Natural killer cell (primary cell): ENCODE measurements around the gene PUM2. TPM values are rescaled to one million over a fixed set of nuclear protein-coding genes. Genes with fewer than 3 reads are reported as not detected.
A peak's percentile ranks its signal among the peaks of the same experiment; 100 is the strongest.

Experiments
- ATAC-seq, 3 donors: fragments of 150-1000 bp in 2 of 3; fragments of 200-7000 bp in 1 of 3; cut with Tn5 transposase; 1 replicate in 1 of 3; 2 replicates in 2 of 3; pipeline ENCODE4 v1.10.0; 2021; ENCODE audit warnings: mild to moderate bottlenecking in 2 of 3, moderate library complexity in 2 of 3
- DNase-seq, 2 donors: peaks; one replicate each; pipeline versions ENCODE4 v3.0.0 to v3.0.0-alpha.2; 2013 to 2021; ENCODE audit warnings: mixed read lengths in 1 of 2
- H3K27ac ChIP-seq: one replicate; pipeline ENCODE4 v1.5.1; 2013; ENCODE audit warnings: mild to moderate bottlenecking, low read length
- H3K27me3 ChIP-seq: one replicate; pipeline ENCODE4 v1.6.1; 2013; ENCODE audit warnings: low read length; ENCODE audit not compliant: control insufficient read depth, insufficient read depth
- H3K36me3 ChIP-seq: one replicate; pipeline ENCODE4 v1.6.1; 2013; ENCODE audit warnings: low read length; ENCODE audit not compliant: control insufficient read depth, insufficient read depth
- H3K4me1 ChIP-seq: one replicate; pipeline ENCODE4 v1.6.1; 2013; ENCODE audit warnings: low read length; ENCODE audit not compliant: control insufficient read depth, insufficient read depth
- H3K4me3 ChIP-seq: one replicate; pipeline ENCODE4 v1.5.1; 2013; ENCODE audit warnings: low read length
- H3K9me3 ChIP-seq: one replicate; pipeline ENCODE4 v1.6.1; 2013; ENCODE audit warnings: low read length; ENCODE audit not compliant: control insufficient read depth, insufficient read depth
- H3K27ac Mint-ChIP-seq, 2 donors: one replicate each; pipeline ENCODE4 v1.8.0; 2022; ENCODE audit warnings: mild to moderate bottlenecking in 2 of 2, mixed read lengths in 2 of 2, moderate library complexity in 1 of 2
- H3K27me3 Mint-ChIP-seq, 2 donors: one replicate each; pipeline ENCODE4 v1.8.0; 2022; ENCODE audit warnings: low read depth in 2 of 2, mixed read lengths in 2 of 2
- H3K36me3 Mint-ChIP-seq: one replicate; pipeline ENCODE4 v1.8.0; 2022; ENCODE audit warnings: mixed read lengths
- H3K4me1 Mint-ChIP-seq, 2 donors: one replicate each; pipeline ENCODE4 v1.8.0; 2022; ENCODE audit warnings: mixed read lengths in 2 of 2
- H3K4me3 Mint-ChIP-seq: one replicate; pipeline ENCODE4 v1.8.0; 2022; ENCODE audit warnings: mild to moderate bottlenecking, moderate library complexity, mixed read lengths
- H3K9me3 Mint-ChIP-seq, 2 donors: one replicate each; pipeline ENCODE4 v1.8.0; 2022; ENCODE audit warnings: mixed read lengths in 2 of 2
- CTCF ChIP-seq: fragments of 200-600 bp; IDR thresholded peaks from one replicate; pipeline ENCODE4 v1.8.0; 2022; ENCODE audit warnings: antibody characterized with exemption
- WGBS: methylation state at CpG from one replicate; pipeline ENCODE4 v1.1.7; 2013; ENCODE audit warnings: missing lambda C conversion rate; ENCODE audit not compliant: insufficient coverage; 5-methylcytosine and 5-hydroxymethylcytosine counted together
- intact Hi-C: fragments of 100-400 bp; cut with micrococcal nuclease; formaldehyde crosslinking; loops from one replicate; pipeline ENCODE4 v1.14.2; 2022
- total RNA-seq, 4 donors: library from RNA; stranded (reverse); fragments of 120-200 nt in 1 of 4; gene quantifications; one replicate each; pipeline versions ENCODE4 v1.2.3 to v1.2.4, GENCODE V29; 2013 to 2022

Gene PUM2
- total RNA-seq, 3 donors from 2014 or later (not counting 1 experiment from before 2014, with no cell fraction given), result 115 to 157 (median 130) TPM

- Histone ChIP-seq H3K4me1 (no peaks in the 10 kb centered on the region), H3K36me3 (peaks cover 67% of the 10 kb centered on the region), H3K27ac (no peak overlapping the region), H3K9me3 (no peaks in the 10 kb centered on the region), H3K4me3 (no peak overlapping the region), H3K27me3 (no peaks in the 10 kb centered on the region)
- ATAC-seq (peak in 1 of 3 donors; percentile 24), DNase-seq (no peak)
- H3K4me3 Mint-ChIP-seq, result no peak overlapping the region
- H3K27me3 Mint-ChIP-seq, result no peaks in the 10 kb centered on the region
- no peaks in the 10 kb centered on the region for H3K9me3 Mint-ChIP-seq
- WGBS, result 83% methylated on average over 1 of the region's 3 CpGs
- TF ChIP-seq CTCF, result no peak
- peak overlapping the region; percentile 43 to 66 for H3K27ac Mint-ChIP-seq
- H3K36me3 Mint-ChIP-seq, result no peaks in the 10 kb centered on the region
- intact Hi-C loops, result no loop called here
- H3K4me1 Mint-ChIP-seq, result peaks cover 29 to 32% of the 10 kb centered on the region in 2 donors
Measured at GRCh38 chr2:20313659-20314058, 37.0 kb downstream of the PUM2 start.

GRCh38 chr2:20309001-20309400 lies 41.6 kb downstream of the PUM2 start:
- Mint-ChIP-seq H3K27ac (peak overlapping the region; percentile 29 to 50), H3K36me3 (no peaks in the 10 kb centered on the region), H3K9me3 (no peaks in the 10 kb centered on the region), H3K4me1 (peaks cover 13 to 19% of the 10 kb centered on the region in 2 donors), H3K27me3 (no peaks in the 10 kb centered on the region), H3K4me3 (no peak overlapping the region)
- DNase-seq (no peak), ATAC-seq (no peak)
- no peaks in the 10 kb centered on the region for H3K9me3 ChIP-seq
- H3K36me3 ChIP-seq, result peaks cover 75% of the 10 kb centered on the region
- TF ChIP-seq CTCF, result no peak
- H3K4me1 ChIP-seq, result no peaks in the 10 kb centered on the region
- intact Hi-C loops, result no loop called here
- H3K4me3 ChIP-seq, result no peak overlapping the region
- H3K27ac ChIP-seq, result no peak overlapping the region
- WGBS, result 93% methylated on average over 2 of the region's 2 CpGs
- H3K27me3 ChIP-seq, result no peaks in the 10 kb centered on the region

GRCh38 chr2:20307311-20307710 lies 43.3 kb downstream of the PUM2 start:
- Mint-ChIP-seq H3K27ac (peak overlapping the region; percentile 9 to 50), H3K4me3 (no peak overlapping the region), H3K27me3 (no peaks in the 10 kb centered on the region), H3K4me1 (peaks cover 16 to 24% of the 10 kb centered on the region in 2 donors), H3K9me3 (no peaks in the 10 kb centered on the region), H3K36me3 (no peaks in the 10 kb centered on the region)
- peaks cover 74% of the 10 kb centered on the region for H3K36me3 ChIP-seq
- no peaks in the 10 kb centered on the region for H3K9me3 ChIP-seq
- TF ChIP-seq CTCF, result no peak
- no peak for DNase-seq
- H3K4me3 ChIP-seq, result no peak overlapping the region
- intact Hi-C loops, result no loop called here
- H3K27ac ChIP-seq, result no peak overlapping the region
- no peaks in the 10 kb centered on the region for H3K4me1 ChIP-seq
- H3K27me3 ChIP-seq, result no peaks in the 10 kb centered on the region
- ATAC-seq, result no peak

- Mint-ChIP-seq H3K4me1 (peaks cover 18 to 30% of the 10 kb centered on the region in 2 donors), H3K27ac (peak overlapping the region in 1 of 2 donors; percentile 79), H3K4me3 (no peak overlapping the region), H3K36me3 (no peaks in the 10 kb centered on the region), H3K27me3 (no peaks in the 10 kb centered on the region), H3K9me3 (no peaks in the 10 kb centered on the region)
- Histone ChIP-seq H3K27me3 (no peaks in the 10 kb centered on the region), H3K27ac (no peak overlapping the region), H3K9me3 (no peaks in the 10 kb centered on the region), H3K4me1 (no peaks in the 10 kb centered on the region), H3K4me3 (no peak overlapping the region), H3K36me3 (peaks cover 58% of the 10 kb centered on the region)
- no peak for TF ChIP-seq CTCF
- DNase-seq (no peak), ATAC-seq (no peak)
- 100% methylated on average over 1 of the region's 1 CpG for WGBS
- intact Hi-C loops, result no loop called here
Measured at GRCh38 chr2:20304411-20304810, 46.2 kb downstream of the PUM2 start.
